H1 (cell line): ENCODE data around the gene MYMX. TPM values are rescaled to one million over a fixed set of nuclear protein-coding genes. Genes with fewer than 3 reads are reported as not detected.

Source experiments
- CTCF ChIA-PET: fragments of 300-600 bp; sonication (Branson Sonifier 250); formaldehyde crosslinking; loops from one replicate; lab custom pipeline; 2021; ENCODE audit not compliant: partially characterized antibody; lab: Charles Lee
- POLR2A ChIA-PET: fragments of 300-600 bp; sonication (Branson Sonifier 250); formaldehyde crosslinking; loops from one replicate; lab custom pipeline; 2021; ENCODE audit warnings: inconsistent platforms; ENCODE audit not compliant: partially characterized antibody; lab: Charles Lee
- DNase-seq, 2 experiments: peaks; one replicate each; pipeline versions ENCODE4 v3.0.0 to v3.0.0-alpha.2; 2010 to 2022; ENCODE audit warnings: low spot score in 2 of 2, low read depth in 1 of 2, mixed read lengths in 1 of 2
- FAIRE-seq: peaks from 2 replicates; lab custom pipeline; 2011; peaks lifted over from hg19 to GRCh38; lab: Jason Lieb, UNC
- H2AFZ ChIP-seq: 2 replicates; pipeline ENCODE4 v1.8.1; 2012; ENCODE audit warnings: low read length, inconsistent platforms
- H2AK5ac ChIP-seq: 2 replicates; pipeline ENCODE4 v1.6.1; 2013; ENCODE audit warnings: low read depth, low read length
- H2BK120ac ChIP-seq: replicated peaks from 2 replicates; pipeline ENCODE3; 2013; ENCODE audit warnings: low read depth, low read length, inconsistent platforms
- H2BK12ac ChIP-seq: 2 replicates; pipeline ENCODE4 v1.6.1; 2013; ENCODE audit warnings: low read depth, low read length
- H2BK15ac ChIP-seq: 2 replicates; pipeline ENCODE4 v1.6.1; 2013; ENCODE audit warnings: low read length
- H2BK20ac ChIP-seq: 2 replicates; pipeline ENCODE4 v1.6.1; 2013; ENCODE audit warnings: low read length
- H2BK5ac ChIP-seq: 2 replicates; pipeline ENCODE4 v1.6.1; 2013; ENCODE audit warnings: low read depth, low read length
- H3K14ac ChIP-seq: 2 replicates; pipeline ENCODE4 v1.6.1; 2013; ENCODE audit warnings: inconsistent platforms; ENCODE audit not compliant: insufficient read length
- H3K18ac ChIP-seq: 2 replicates; pipeline ENCODE4 v1.6.1; 2013; ENCODE audit warnings: low read length; ENCODE audit errors: extremely low read depth
- H3K23ac ChIP-seq: 2 replicates; pipeline ENCODE4 v1.6.1; 2013; ENCODE audit warnings: inconsistent platforms; ENCODE audit not compliant: insufficient read length
- H3K23me2 ChIP-seq: 2 replicates; pipeline ENCODE4 v1.6.1; 2013; ENCODE audit warnings: low read depth, low read length
- H3K27ac ChIP-seq: 2 replicates; pipeline ENCODE4 v1.6.1; 2011; ENCODE audit warnings: low read depth, low read length, inconsistent platforms
- H3K27me3 ChIP-seq, 4 experiments: replicated peaks in 1 of 4; 1 replicate in 1 of 4; 2 replicates in 3 of 4; pipeline versions ENCODE4 v1.6.1 to v1.8.1; 2011 to 2013; ENCODE audit warnings: low read length in 3 of 4, mild to moderate bottlenecking in 3 of 4, inconsistent platforms in 2 of 4, mixed read lengths in 2 of 4, moderate library complexity in 1 of 4; ENCODE audit not compliant: control insufficient read depth in 3 of 4, insufficient read depth in 3 of 4; ENCODE audit errors: extremely low read depth in 1 of 4
- H3K36me3 ChIP-seq, 4 experiments: 2 replicates each; pipeline versions ENCODE4 v1.6.1 to v1.8.1; 2011 to 2013; ENCODE audit warnings: mild to moderate bottlenecking in 4 of 4, low read length in 3 of 4, moderate library complexity in 2 of 4, control low read depth in 1 of 4, inconsistent platforms in 1 of 4; ENCODE audit not compliant: insufficient read depth in 4 of 4, control insufficient read depth in 2 of 4
- H3K4ac ChIP-seq: replicated peaks from 2 replicates; pipeline ENCODE3; 2013; ENCODE audit warnings: low read length, low read depth, mixed read lengths, inconsistent platforms; ENCODE audit not compliant: insufficient read length
- H3K4me1 ChIP-seq, 4 experiments: replicated peaks in 1 of 4; 1 replicate in 1 of 4; 2 replicates in 3 of 4; pipeline versions ENCODE4 v1.6.1 to v1.8.1; 2011 to 2013; ENCODE audit warnings: low read length in 3 of 4, inconsistent platforms in 2 of 4, mixed read lengths in 1 of 4; ENCODE audit not compliant: insufficient read depth in 4 of 4, control insufficient read depth in 3 of 4
- H3K4me2 ChIP-seq, 2 experiments: 2 replicates each; pipeline versions ENCODE4 v1.6.1 to v1.8.1; 2011 to 2013; ENCODE audit warnings: low read depth in 2 of 2, low read length in 2 of 2, control low read depth in 1 of 2, inconsistent platforms in 1 of 2, mild to moderate bottlenecking in 1 of 2; ENCODE audit not compliant: insufficient read depth in 1 of 2
- H3K4me3 ChIP-seq, 4 experiments: fragments of 200-600, 300-600 bp in 1 of 4; sonication (generic), shearing (Covaris generic), sonication (Bioruptor Twin) in 1 of 4; 2 replicates each; pipeline versions ENCODE4 v1.5.1 to v1.8.1; 2011 to 2016; ENCODE audit warnings: low read length in 4 of 4, low read depth in 3 of 4, control low read depth in 2 of 4, inconsistent platforms in 2 of 4, mild to moderate bottlenecking in 2 of 4, mixed read lengths in 1 of 4, moderate library complexity in 1 of 4; ENCODE audit not compliant: insufficient read depth in 2 of 4; ENCODE audit errors: extremely low read depth in 1 of 4
- H3K56ac ChIP-seq: replicated peaks from 2 replicates; pipeline ENCODE3; 2013; ENCODE audit warnings: low read depth, mild to moderate bottlenecking, mixed read lengths, low read length, inconsistent platforms; ENCODE audit not compliant: insufficient read length
- H3K79me1 ChIP-seq: 2 replicates; pipeline ENCODE4 v1.6.1; 2013; ENCODE audit warnings: low read depth, low read length, control low read depth
- H3K79me2 ChIP-seq, 2 experiments: 2 replicates each; pipeline versions ENCODE4 v1.6.1 to v1.8.1; 2012 to 2013; ENCODE audit warnings: low read length in 2 of 2, mild to moderate bottlenecking in 2 of 2, inconsistent platforms in 1 of 2; ENCODE audit not compliant: insufficient read depth in 2 of 2, control insufficient read depth in 1 of 2
- H3K9ac ChIP-seq, 4 experiments: replicated peaks in 1 of 4; 1 replicate in 1 of 4; 2 replicates in 3 of 4; pipeline versions ENCODE4 v1.6.1 to v1.8.1; 2011 to 2013; ENCODE audit warnings: low read depth in 3 of 4, low read length in 3 of 4, control low read depth in 2 of 4, mild to moderate bottlenecking in 2 of 4, moderate library complexity in 2 of 4, inconsistent platforms in 1 of 4; ENCODE audit errors: extremely low read depth in 1 of 4
- H3K9me3 ChIP-seq, 2 experiments: 2 replicates each; pipeline versions ENCODE4 v1.6.1 to v1.8.1; 2012 to 2013; ENCODE audit warnings: mild to moderate bottlenecking in 2 of 2, moderate library complexity in 2 of 2, control low read depth in 1 of 2, inconsistent platforms in 1 of 2, low read depth in 1 of 2, low read length in 1 of 2, mixed read lengths in 1 of 2; ENCODE audit not compliant: insufficient read depth in 2 of 2
- H4K20me1 ChIP-seq, 2 experiments: replicated peaks in 1 of 2; 2 replicates each; pipeline versions ENCODE3 to v1.8.1; 2011 to 2013; ENCODE audit warnings: inconsistent platforms in 2 of 2, low read length in 2 of 2, mild to moderate bottlenecking in 1 of 2; ENCODE audit not compliant: insufficient read depth in 2 of 2, control insufficient read depth in 1 of 2
- H4K5ac ChIP-seq: 2 replicates; pipeline ENCODE4 v1.6.1; 2013; ENCODE audit warnings: low read length, low read depth, mixed read lengths, inconsistent platforms; ENCODE audit not compliant: insufficient read length
- H4K8ac ChIP-seq: 2 replicates; pipeline ENCODE4 v1.8.0; 2013; ENCODE audit warnings: mild to moderate bottlenecking, moderate library complexity, low read length, inconsistent platforms; ENCODE audit not compliant: insufficient read depth; ENCODE audit errors: extremely low read depth
- H4K91ac ChIP-seq: replicated peaks from 2 replicates; pipeline ENCODE3; 2013; ENCODE audit warnings: low read length, mixed read lengths, inconsistent platforms; ENCODE audit not compliant: insufficient read length
- CREB1 ChIP-seq: IDR thresholded peaks from 2 replicates; pipeline ENCODE4 v1.6.1; 2012; ENCODE audit warnings: inconsistent platforms
- JUN ChIP-seq: IDR thresholded peaks from 2 replicates; pipeline ENCODE4 v1.6.1; 2011; ENCODE audit warnings: low read depth, mild to moderate bottlenecking, improper control_type of control experiment, low read length
- JUND ChIP-seq: IDR thresholded peaks from 2 replicates; pipeline ENCODE4 v1.6.1; 2011; ENCODE audit warnings: mild to moderate bottlenecking, improper control_type of control experiment, low read length
- RFX5 ChIP-seq: IDR thresholded peaks from 2 replicates; pipeline ENCODE4 v1.6.1; 2011; ENCODE audit warnings: low read depth, low read length, improper control_type of control experiment, borderline replicate concordance
- TAF7 ChIP-seq: optimal IDR thresholded peaks from 2 replicates; pipeline ENCODE3; 2011; ENCODE audit warnings: low read depth, mild to moderate bottlenecking, inconsistent platforms, low read length, moderate library complexity, borderline replicate concordance
- TBP ChIP-seq: IDR thresholded peaks from 2 replicates; pipeline ENCODE4 v1.6.1; 2011; ENCODE audit warnings: low read depth, low read length, improper control_type of control experiment
- ZNF274 ChIP-seq: IDR thresholded peaks from 2 replicates; pipeline ENCODE4 v1.7.0; 2012; ENCODE audit warnings: low read length, borderline replicate concordance; ENCODE audit errors: extremely low read depth
- WGBS, 2 experiments: shearing (Covaris generic) in 1 of 2; methylation state at CpG; one replicate each; pipeline versions ENCODE4 v1.1.6 to v1.1.7; 2013 to 2015; ENCODE audit warnings: low lambda C conversion rate in 2 of 2, mixed read lengths in 2 of 2, inconsistent platforms in 1 of 2, low coverage in 1 of 2, missing lambda C conversion rate in 1 of 2; ENCODE audit not compliant: insufficient replicate concordance in 2 of 2, insufficient coverage in 1 of 2, insufficient read length in 1 of 2; ENCODE audit errors: extremely low coverage in 1 of 2, missing lambda C conversion rate in 1 of 2; 5-methylcytosine and 5-hydroxymethylcytosine counted together
- polyA plus RNA-seq, 7 experiments: library from polyadenylated mRNA; depleted of rRNA in 3 of 7; stranded (reverse) in 5 of 7; unstranded in 2 of 7; fragments of >200 nt in 5 of 7; fragments of 200-250 nt in 2 of 7; gene quantifications; 1 replicate in 5 of 7; 2 replicates in 1 of 7; 4 replicates in 1 of 7; pipeline versions ENCODE4 v1.2.1 to v1.2.3, GENCODE V29; 2011 to 2013; ENCODE audit warnings: missing spikeins in 2 of 7, mixed read lengths in 2 of 7
- total RNA-seq: library from RNA; stranded (reverse); fragmentation: NEBNext Ultra II Directional; extraction: Animal tissue kit (Norgen Biotek cat#: 25700); gene quantifications from 2 replicates; pipeline ENCODE4 v1.2.1, GENCODE V29; 2021
- TF ChIP-seq, protein P1 (sequence below): IDR thresholded peaks from 2 replicates; pipeline ENCODE4 v1.6.1; 2011; ENCODE audit warnings: low read length, improper control_type of control experiment

MYMX gene
- total and polyA plus RNA-seq, 2 of the 8 experiments (the other 6 are each of a cell fraction or from before 2014, with no cell fraction given) = 4.7 to 6.9 TPM

DNA sequence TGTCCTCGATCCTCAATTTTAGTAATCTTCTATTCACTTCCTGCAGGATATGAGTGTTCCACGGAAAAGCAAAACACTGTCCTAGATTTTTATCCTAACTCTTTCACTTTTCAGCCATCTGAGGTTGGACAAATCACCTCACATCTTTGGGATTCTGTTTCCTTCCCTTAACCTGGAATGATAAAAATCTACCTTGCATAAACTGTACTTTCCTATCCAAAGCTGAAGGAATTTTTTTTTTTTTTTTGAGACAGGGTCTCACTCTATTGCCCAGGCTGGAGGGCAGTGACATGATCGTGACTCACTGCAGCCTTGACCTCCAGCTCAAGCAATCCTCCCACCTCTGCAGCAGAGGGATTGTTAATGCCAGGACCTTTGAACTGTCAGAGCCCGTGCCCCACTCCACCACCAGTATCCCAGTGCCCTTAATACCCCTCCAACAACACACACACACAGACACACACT is 37.6 kb upstream of the MYMX start:
- Histone ChIP-seq H3K4me1 (peaks cover 2 to 15% (median 3%) of the 10 kb centered on the region in 4 experiments; a peak in 5 of 7 replicates), H4K91ac (no peak overlapping the region), H3K4ac (no peak overlapping the region), H2BK12ac (no peak overlapping the region), H2AK5ac (no peak overlapping the region), H2AFZ (no peak overlapping the region), H3K4me2 (no peak overlapping the region), H3K27me3 (no peaks in the 10 kb centered on the region), H3K79me2 (no peaks in the 10 kb centered on the region), H2BK120ac (no peak overlapping the region), H2BK15ac (no peak overlapping the region), H3K9me3 (no peaks in the 10 kb centered on the region), H4K5ac (no peak overlapping the region), H3K23ac (no peak overlapping the region), H4K8ac (no peak overlapping the region), H2BK20ac (no peak overlapping the region), H3K4me3 (no peak overlapping the region), H2BK5ac (no peak overlapping the region), H3K56ac (no peak overlapping the region), H3K14ac (no peak overlapping the region), H3K9ac (no peak overlapping the region), H3K23me2 (peaks cover 10% of the 10 kb centered on the region; the same call in 1 of the 2 replicates), H3K79me1 (no peaks in the 10 kb centered on the region), H3K18ac (no peak overlapping the region), H3K27ac (no peak overlapping the region), H3K36me3 (no peaks in the 10 kb centered on the region), H4K20me1 (no peaks in the 10 kb centered on the region)
- DNase-seq (no peak), FAIRE-seq (no peak)
- WGBS, 2 experiments = 94% methylated on average over 4 of the region's 4 CpGs; no CpG with 5 or more reads in 1 of the 2 experiments
- POLR2A ChIA-PET = interaction anchor here (0.7 to 4.8 kb wide), 4 partner anchors 23 to 468 kb away, joined by 3 to 28 read pairs (median 4); partner anchors contain the start of gene HSP90AB1
- CTCF ChIA-PET = interaction anchor here (0.6 to 10.8 kb wide), 4 partner anchors 11 to 49 kb away, joined by 3 to 287 read pairs (median 4); partner anchors contain the start of gene SLC29A1
- TF ChIP-seq, protein P1, sequence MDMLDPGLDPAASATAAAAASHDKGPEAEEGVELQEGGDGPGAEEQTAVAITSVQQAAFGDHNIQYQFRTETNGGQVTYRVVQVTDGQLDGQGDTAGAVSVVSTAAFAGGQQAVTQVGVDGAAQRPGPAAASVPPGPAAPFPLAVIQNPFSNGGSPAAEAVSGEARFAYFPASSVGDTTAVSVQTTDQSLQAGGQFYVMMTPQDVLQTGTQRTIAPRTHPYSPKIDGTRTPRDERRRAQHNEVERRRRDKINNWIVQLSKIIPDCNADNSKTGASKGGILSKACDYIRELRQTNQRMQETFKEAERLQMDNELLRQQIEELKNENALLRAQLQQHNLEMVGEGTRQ = no peak
- TF ChIP-seq ZNF274 (no peak), TBP (no peak), JUND (no peak), JUN (no peak), CREB1 (no peak), RFX5 (no peak), TAF7 (no peak)
- TF ChIP-seq, all 59 proteins: peak for 0
